ENCODE results near the gene PLEKHA6.

Gene PLEKHA6

DNA sequence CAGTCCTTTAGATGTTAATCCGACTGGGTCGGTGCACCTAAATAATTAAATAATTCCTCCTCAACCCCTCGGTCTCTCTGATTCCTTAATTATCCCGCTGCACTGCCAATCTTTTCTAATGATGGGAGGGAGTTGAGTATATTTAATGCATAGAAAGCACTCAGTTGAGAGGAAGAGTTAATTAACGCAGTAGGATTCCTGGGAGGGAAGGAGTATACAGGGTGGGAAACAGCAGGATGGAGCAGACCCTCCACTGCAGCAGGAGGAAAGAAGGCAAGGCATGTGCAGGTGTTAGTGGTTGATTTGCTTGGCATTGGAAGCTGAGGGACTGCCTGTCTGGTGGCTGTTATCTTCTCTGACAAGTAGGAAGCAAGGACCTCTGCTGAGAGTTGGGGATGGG lies 183.7 kb downstream of the PLEKHA6 start:
- DNase-seq = no peak

DNA sequence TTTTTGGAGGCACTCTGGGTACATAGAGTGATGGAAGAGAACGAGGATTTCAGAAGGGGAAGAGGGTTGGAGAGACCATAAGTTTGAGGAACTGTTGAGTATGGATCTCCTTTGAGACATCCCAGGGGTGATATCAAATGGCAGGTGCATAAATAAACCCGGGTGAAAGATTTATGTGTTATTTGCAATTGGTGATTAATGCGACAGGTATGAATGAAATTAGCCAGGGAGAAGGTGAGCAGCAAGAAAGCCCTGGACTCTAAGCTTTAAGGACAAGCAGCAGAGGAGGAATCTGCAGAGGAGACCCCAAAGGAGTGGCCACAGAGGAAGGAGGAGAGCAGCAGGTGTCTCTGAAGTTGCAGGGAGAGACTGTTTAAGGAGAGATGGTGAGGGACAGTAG lies 184.8 kb downstream of the PLEKHA6 start:
- no peak for DNase-seq

DNA sequence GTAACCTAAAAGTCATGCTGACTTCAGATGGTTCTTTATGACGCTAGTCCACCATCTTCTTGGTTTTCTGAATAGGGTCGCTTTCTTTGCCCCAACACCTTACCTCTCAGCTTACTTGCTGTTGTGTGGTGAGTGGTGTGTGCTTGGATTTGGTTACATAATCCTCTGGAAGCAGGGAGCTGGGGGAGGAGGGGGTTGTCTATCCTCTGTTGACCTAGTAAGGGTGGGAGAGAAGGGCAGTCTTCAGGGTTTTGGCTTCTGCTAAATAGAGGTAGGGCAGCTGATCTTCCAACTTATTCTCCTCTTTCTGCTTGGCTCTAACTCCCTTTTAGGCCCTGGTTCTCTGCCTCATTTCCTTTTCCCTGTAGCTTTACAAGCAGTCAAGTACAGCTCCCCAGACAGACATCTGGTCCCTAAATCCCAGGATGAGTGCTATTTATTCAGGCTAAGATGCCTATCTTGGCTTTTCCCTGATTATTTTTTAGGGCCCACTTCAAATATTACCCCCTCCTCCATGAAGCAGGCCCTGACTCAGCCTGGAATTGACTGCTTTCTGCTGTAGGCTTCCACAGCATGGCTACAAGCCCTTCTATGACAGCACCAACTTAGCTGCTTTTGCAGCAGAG lies 187.2 kb downstream of the PLEKHA6 start:
- no peak for DNase-seq

DNA sequence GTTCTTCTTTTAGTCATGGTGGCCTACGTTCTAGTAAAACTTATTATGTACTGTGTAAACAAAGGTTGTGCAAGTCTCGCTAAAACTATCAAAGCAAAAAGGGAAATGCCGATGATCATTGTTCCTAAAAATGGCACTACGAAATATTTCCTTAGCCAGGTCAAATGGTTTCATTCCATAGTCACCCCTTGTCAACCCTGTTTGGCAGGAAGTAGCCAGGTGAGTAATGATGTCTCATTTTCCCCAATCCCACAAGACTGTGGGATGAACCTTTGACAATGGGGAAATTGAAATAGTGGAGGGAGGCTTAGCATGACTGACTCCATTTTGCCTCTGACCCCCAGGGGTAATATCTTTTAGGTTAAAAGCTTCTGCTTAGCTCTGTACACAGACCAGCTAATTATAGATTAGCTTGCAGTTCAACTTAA lies 188.0 kb downstream of the PLEKHA6 start:
- no peak for DNase-seq

DNA sequence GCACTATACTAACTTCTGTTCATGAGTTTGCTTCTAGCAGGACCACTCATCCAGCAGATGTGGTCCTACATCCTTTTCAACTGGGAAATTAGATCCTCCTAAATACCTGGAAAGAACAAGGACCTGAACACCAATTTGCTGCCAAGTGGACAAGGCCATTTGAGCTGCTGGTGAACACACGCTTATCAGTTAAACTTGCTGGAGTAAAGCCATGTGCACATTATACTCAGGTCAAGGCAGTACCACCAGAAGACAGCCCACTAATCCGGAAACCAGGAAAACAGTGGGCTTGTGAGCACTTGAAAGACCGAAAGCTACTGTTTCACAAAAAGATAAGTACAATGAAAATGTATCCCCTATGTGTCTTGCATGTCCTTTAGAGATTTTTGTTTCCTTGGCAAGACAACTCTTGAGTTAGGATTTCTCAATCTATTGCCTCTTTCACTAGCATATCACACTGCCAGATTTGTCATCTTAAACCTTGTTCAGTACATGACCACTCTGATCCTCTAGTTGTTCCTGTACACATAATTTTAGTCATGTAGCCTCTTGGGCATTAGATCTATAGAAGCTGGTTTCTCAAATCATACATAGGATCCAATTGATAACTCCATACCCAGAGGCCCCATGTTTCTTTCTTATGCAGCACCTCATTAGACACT lies 189.1 kb downstream of the PLEKHA6 start:
- no peak for DNase-seq

DNA sequence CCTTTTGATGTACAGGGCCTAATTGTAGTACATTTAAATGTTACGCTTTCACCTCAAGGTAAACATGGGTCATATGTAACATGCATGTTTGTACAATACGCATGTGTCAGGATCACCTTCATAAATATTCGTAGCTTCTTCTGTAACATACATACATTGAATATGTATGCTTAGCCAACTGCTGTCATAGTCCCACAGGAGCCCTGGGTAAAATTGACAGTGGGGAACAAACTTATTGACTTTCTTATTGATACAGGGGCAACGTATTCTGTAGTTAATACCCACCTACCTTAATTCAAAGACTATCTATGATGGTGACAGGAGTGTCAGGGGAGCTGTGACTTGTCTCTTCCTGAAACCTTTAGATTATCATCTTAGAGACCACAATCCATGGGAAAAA lies 189.9 kb downstream of the PLEKHA6 start:
- DNase-seq = no peak

Measured in NCI-H345 (cell line).